ENCODE results near the gene PHF10.

PHF10 gene

DNA sequence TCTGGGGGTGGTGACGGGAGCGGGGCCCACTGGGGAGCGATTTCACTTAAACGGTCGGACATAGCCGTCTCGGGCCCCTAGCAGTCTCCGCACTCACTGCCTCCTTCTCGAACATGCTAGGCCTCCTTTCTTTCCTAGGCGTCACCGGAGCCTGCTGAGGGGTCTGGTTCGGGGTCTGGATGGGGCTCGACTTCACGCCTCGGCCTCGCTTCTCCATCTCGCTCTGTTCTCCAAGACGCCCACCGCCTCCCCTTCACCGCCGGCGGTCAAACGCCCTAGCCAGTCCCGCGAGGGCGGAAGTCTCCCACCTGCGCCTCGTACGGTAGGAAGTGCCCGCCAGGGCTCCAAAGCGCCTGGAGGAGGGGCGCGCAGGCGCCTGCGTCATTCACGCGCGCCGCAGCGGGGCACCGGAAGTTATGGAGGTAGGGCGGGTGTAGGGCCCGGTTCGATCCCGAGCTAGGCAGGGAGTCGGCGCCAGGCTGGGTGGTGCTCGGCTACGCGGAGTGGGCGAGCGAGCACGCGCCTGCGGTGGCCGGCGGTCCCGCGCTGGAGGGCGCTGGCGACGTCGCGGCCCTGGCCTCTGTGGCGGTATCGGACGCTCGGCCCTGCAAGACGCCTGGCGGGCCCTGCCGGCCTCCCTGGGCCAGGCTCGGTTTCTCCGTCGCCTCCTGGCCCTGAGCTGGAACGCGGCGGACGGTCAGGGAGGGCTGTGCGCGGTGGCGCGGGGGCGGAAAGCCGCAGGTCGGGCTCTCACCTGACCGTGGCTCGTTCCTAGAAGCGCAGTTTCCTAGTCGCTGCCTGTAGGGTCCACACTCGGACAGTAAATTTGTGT is 27.2 kb upstream of the PHF10 start, which contains the start of the genes DYNLT2 and ERMARD:
TSS of gene DYNLT2 (minus strand) at position 331 of the 832 bp plus-strand sequence. CDS start at position 217, 114 bp downstream.
TSS of gene ERMARD (plus strand) at position 381 of the 832 bp plus-strand sequence. CDS start at position 417, 36 bp downstream.
- H3K23ac ChIP-seq (ENCODE audit: low read depth, low read length, poor library complexity): peak within 1 kb of the TSS; percentile 100
- peak within 1 kb of the TSS; percentile 63 for H3K14ac ChIP-seq (ENCODE audit: low read length)
- H3K9me3 ChIP-seq (replicated peaks in 1 of 2; ENCODE audit: control insufficient read depth in 2 of 2, insufficient read depth in 1 of 2, low read depth in 1 of 2, low read length in 2 of 2): peaks cover 0 to 6% of the 10 kb centered on the region in 2 donors
- H2AK5ac ChIP-seq (ENCODE audit: low read depth, low read length): peak within 1 kb of the TSS; percentile 66
- H3K36me3 ChIP-seq (replicated peaks in 1 of 2; ENCODE audit: control insufficient read depth in 2 of 2, insufficient read depth in 2 of 2, low read length in 2 of 2): peaks cover 0 to 13% of the 10 kb centered on the region in 2 donors
- H2AFZ ChIP-seq (ENCODE audit: low read length): peak within 1 kb of the TSS; percentile 96
- H4K8ac ChIP-seq (ENCODE audit: low read depth, low read length): peak within 1 kb of the TSS; percentile 99
- no peaks in the 10 kb centered on the region for H3K79me1 ChIP-seq (ENCODE audit: low read depth, low read length)
- peak within 1 kb of the TSS; percentile 89 for H3K27ac ChIP-seq (replicated peaks; ENCODE audit: low read length)
- H3K4me2 ChIP-seq (ENCODE audit: insufficient read depth, low read length, poor library complexity, severe bottlenecking): peak within 1 kb of the TSS; percentile 67
- DNase-seq (ENCODE audit: low spot score): peak; percentile 94
- H3K4ac ChIP-seq (ENCODE audit: low read length): no peak within 1 kb of the TSS
- WGBS, 2 donors (ENCODE audit: extremely low coverage in 2 of 2, insufficient read length in 2 of 2, insufficient replicate concordance in 1 of 2): no CpG with 5 or more reads among the region's 90 CpGs
- H2BK12ac ChIP-seq (ENCODE audit: low read length): no peak within 1 kb of the TSS
- H3K4me1 ChIP-seq (ENCODE audit: control insufficient read depth in 2 of 2, insufficient read depth in 1 of 2, low read depth in 1 of 2, low read length in 2 of 2): peaks cover 3 to 15% of the 10 kb centered on the region in 2 donors
- H2BK5ac ChIP-seq (ENCODE audit: low read length): no peak within 1 kb of the TSS
- H3K27me3 ChIP-seq (ENCODE audit: control insufficient read depth in 3 of 3, insufficient read depth in 3 of 3, low read depth in 1 of 3, low read length in 3 of 3): no peaks in the 10 kb centered on the region
- H2BK15ac ChIP-seq (ENCODE audit: low read length): peak within 1 kb of the TSS; percentile 64
- H4K91ac ChIP-seq (ENCODE audit: low read depth, low read length, poor library complexity): peak within 1 kb of the TSS; percentile 90
- H2BK120ac ChIP-seq (ENCODE audit: low read depth, low read length): no peak within 1 kb of the TSS
- H3K4me3 ChIP-seq (ENCODE audit: low read length in 2 of 2): peak within 1 kb of the TSS; percentile 69 to 95
- peak within 1 kb of the TSS; percentile 95 for H3K18ac ChIP-seq (ENCODE audit: low read length)
- H3K9ac ChIP-seq (ENCODE audit: low read depth, low read length, poor library complexity): peak within 1 kb of the TSS; percentile 97

DNA sequence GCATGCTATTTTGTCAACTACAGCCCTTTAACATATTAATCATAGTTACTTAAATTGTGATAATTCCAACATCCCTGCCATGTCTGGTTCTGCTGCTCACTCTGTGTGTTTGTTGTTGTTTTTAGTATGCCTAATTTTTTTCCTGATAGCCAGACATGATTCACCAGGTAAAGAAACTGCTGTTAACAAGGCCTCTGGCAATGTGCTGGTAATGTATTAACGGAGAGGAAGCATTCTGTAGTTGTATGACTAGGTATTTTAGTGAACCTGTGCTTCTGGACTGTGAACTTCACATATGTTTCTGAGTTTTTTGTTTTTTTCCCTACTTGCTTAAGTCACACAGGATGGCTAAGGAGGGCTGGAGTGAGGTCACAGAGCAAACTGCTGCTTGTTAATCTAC is 22.3 kb upstream of the PHF10 start:
- Histone ChIP-seq H2BK12ac (ENCODE audit: low read length) (no peak overlapping the region), H3K14ac (ENCODE audit: low read length) (no peak overlapping the region), H3K27me3 (ENCODE audit: control insufficient read depth in 3 of 3, insufficient read depth in 3 of 3, low read depth in 1 of 3, low read length in 3 of 3) (no peaks in the 10 kb centered on the region), H3K4me1 (ENCODE audit: control insufficient read depth in 2 of 2, insufficient read depth in 1 of 2, low read depth in 1 of 2, low read length in 2 of 2) (peaks cover 0 to 3% of the 10 kb centered on the region in 2 donors), H2AFZ (ENCODE audit: low read length) (no peak overlapping the region), H3K36me3 (replicated peaks in 1 of 2; ENCODE audit: control insufficient read depth in 2 of 2, insufficient read depth in 2 of 2, low read length in 2 of 2) (peaks cover 0 to 13% of the 10 kb centered on the region in 2 donors), H4K91ac (ENCODE audit: low read depth, low read length, poor library complexity) (no peak overlapping the region), H2BK120ac (ENCODE audit: low read depth, low read length) (no peak overlapping the region), H3K4me3 (ENCODE audit: low read length in 2 of 2) (no peak overlapping the region), H2BK15ac (ENCODE audit: low read length) (no peak overlapping the region), H3K18ac (ENCODE audit: low read length) (no peak overlapping the region), H4K8ac (ENCODE audit: low read depth, low read length) (no peak overlapping the region), H3K79me1 (ENCODE audit: low read depth, low read length) (no peaks in the 10 kb centered on the region), H2BK5ac (ENCODE audit: low read length) (no peak overlapping the region), H3K9me3 (replicated peaks in 1 of 2; ENCODE audit: control insufficient read depth in 2 of 2, insufficient read depth in 1 of 2, low read depth in 1 of 2, low read length in 2 of 2) (peaks cover 0 to 14% of the 10 kb centered on the region in 2 donors), H3K4me2 (ENCODE audit: insufficient read depth, low read length, poor library complexity, severe bottlenecking) (no peak overlapping the region), H3K4ac (ENCODE audit: low read length) (no peak overlapping the region), H2AK5ac (ENCODE audit: low read depth, low read length) (no peak overlapping the region), H3K23ac (ENCODE audit: low read depth, low read length, poor library complexity) (no peak overlapping the region), H3K27ac (replicated peaks; ENCODE audit: low read length) (no peak overlapping the region), H3K9ac (ENCODE audit: low read depth, low read length, poor library complexity) (no peak overlapping the region)
- DNase-seq (ENCODE audit: low spot score): no peak
- WGBS, 2 donors (ENCODE audit: extremely low coverage in 2 of 2, insufficient read length in 2 of 2, insufficient replicate concordance in 1 of 2): no CpG with 5 or more reads among the region's 1 CpG

DNA sequence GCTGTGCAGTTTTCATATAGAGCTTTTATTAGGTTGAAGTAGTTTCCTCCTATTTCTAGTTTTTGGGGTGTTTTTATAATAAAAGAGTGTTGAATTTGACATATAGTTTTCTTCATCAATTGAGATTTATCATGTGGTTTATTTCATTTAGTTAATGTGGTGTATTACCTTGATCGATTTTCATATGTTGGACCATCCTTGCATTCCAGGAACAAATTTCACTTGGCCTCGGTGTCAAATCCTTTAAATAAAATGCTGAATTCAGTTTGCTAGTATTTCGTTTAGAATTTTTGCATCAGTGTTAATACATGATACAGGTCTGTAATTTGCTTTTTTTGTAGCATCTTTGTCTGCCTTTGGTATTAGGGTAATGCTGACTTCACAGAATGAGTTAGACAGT is 21.1 kb upstream of the PHF10 start:
- H3K9me3 ChIP-seq (replicated peaks in 1 of 2; ENCODE audit: control insufficient read depth in 2 of 2, insufficient read depth in 1 of 2, low read depth in 1 of 2, low read length in 2 of 2): peaks cover 0 to 14% of the 10 kb centered on the region in 2 donors
- no peak overlapping the region for H3K4me2 ChIP-seq (ENCODE audit: insufficient read depth, low read length, poor library complexity, severe bottlenecking)
- whole genome bisulfite sequencing, 2 donors (ENCODE audit: extremely low coverage in 2 of 2, insufficient read length in 2 of 2, insufficient replicate concordance in 1 of 2): no CpG with 5 or more reads among the region's 3 CpGs

DNA sequence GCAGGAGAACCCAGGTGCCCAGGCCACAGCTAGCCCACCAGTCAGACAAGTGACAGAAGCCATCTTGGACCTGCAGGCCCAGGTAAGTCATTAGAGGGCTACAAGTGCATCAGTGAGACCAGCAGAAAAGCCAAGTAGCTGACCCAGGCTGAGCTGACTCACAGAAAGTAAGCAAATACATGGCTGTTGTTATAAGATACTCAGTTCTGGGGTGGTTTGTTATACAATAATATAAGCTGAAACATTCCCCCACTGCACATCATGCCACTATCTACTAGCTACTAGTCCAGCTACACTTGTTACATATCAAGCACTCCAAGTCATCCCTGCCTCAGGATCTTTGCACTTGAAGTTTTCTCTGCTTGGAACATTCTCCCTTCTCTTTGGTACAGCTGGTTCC is 17.0 kb upstream of the PHF10 start:
- DNase-seq (ENCODE audit: low spot score): no peak
- Histone ChIP-seq H2AFZ (ENCODE audit: low read length) (no peak overlapping the region), H3K4me2 (ENCODE audit: insufficient read depth, low read length, poor library complexity, severe bottlenecking) (no peak overlapping the region), H4K8ac (ENCODE audit: low read depth, low read length) (no peak overlapping the region), H2BK15ac (ENCODE audit: low read length) (no peak overlapping the region), H3K18ac (ENCODE audit: low read length) (no peak overlapping the region), H2BK12ac (ENCODE audit: low read length) (no peak overlapping the region), H2BK5ac (ENCODE audit: low read length) (no peak overlapping the region), H4K91ac (ENCODE audit: low read depth, low read length, poor library complexity) (no peak overlapping the region), H3K4ac (ENCODE audit: low read length) (no peak overlapping the region), H2BK120ac (ENCODE audit: low read depth, low read length) (no peak overlapping the region), H2AK5ac (ENCODE audit: low read depth, low read length) (no peak overlapping the region), H3K4me1 (ENCODE audit: control insufficient read depth in 2 of 2, insufficient read depth in 1 of 2, low read depth in 1 of 2, low read length in 2 of 2) (no peaks in the 10 kb centered on the region), H3K14ac (ENCODE audit: low read length) (no peak overlapping the region), H3K79me1 (ENCODE audit: low read depth, low read length) (no peaks in the 10 kb centered on the region), H3K36me3 (replicated peaks in 1 of 2; ENCODE audit: control insufficient read depth in 2 of 2, insufficient read depth in 2 of 2, low read length in 2 of 2) (no peaks in the 10 kb centered on the region), H3K23ac (ENCODE audit: low read depth, low read length, poor library complexity) (no peak overlapping the region), H3K4me3 (ENCODE audit: low read length in 2 of 2) (no peak overlapping the region), H3K27me3 (ENCODE audit: control insufficient read depth in 3 of 3, insufficient read depth in 3 of 3, low read depth in 1 of 3, low read length in 3 of 3) (no peaks in the 10 kb centered on the region), H3K9ac (ENCODE audit: low read depth, low read length, poor library complexity) (no peak overlapping the region), H3K9me3 (replicated peaks in 1 of 2; ENCODE audit: control insufficient read depth in 2 of 2, insufficient read depth in 1 of 2, low read depth in 1 of 2, low read length in 2 of 2) (peaks cover 0 to 6% of the 10 kb centered on the region in 2 donors), H3K27ac (replicated peaks; ENCODE audit: low read length) (no peak overlapping the region)

More for the DNA sequence above, 21.1 kb upstream of the PHF10 start:
- Histone ChIP-seq H3K36me3 (replicated peaks in 1 of 2; ENCODE audit: control insufficient read depth in 2 of 2, insufficient read depth in 2 of 2, low read length in 2 of 2) (peaks cover 0 to 13% of the 10 kb centered on the region in 2 donors), H3K14ac (ENCODE audit: low read length) (no peak overlapping the region), H4K8ac (ENCODE audit: low read depth, low read length) (no peak overlapping the region), H2BK12ac (ENCODE audit: low read length) (no peak overlapping the region), H3K9ac (ENCODE audit: low read depth, low read length, poor library complexity) (no peak overlapping the region), H2BK15ac (ENCODE audit: low read length) (no peak overlapping the region), H2BK120ac (ENCODE audit: low read depth, low read length) (no peak overlapping the region), H4K91ac (ENCODE audit: low read depth, low read length, poor library complexity) (no peak overlapping the region), H3K27ac (replicated peaks; ENCODE audit: low read length) (no peak overlapping the region), H3K18ac (ENCODE audit: low read length) (no peak overlapping the region), H3K23ac (ENCODE audit: low read depth, low read length, poor library complexity) (no peak overlapping the region), H3K4me1 (ENCODE audit: control insufficient read depth in 2 of 2, insufficient read depth in 1 of 2, low read depth in 1 of 2, low read length in 2 of 2) (peaks cover 0 to 3% of the 10 kb centered on the region in 2 donors), H3K79me1 (ENCODE audit: low read depth, low read length) (no peaks in the 10 kb centered on the region), H2AK5ac (ENCODE audit: low read depth, low read length) (no peak overlapping the region), H3K4ac (ENCODE audit: low read length) (no peak overlapping the region), H3K4me3 (ENCODE audit: low read length in 2 of 2) (no peak overlapping the region), H3K27me3 (ENCODE audit: control insufficient read depth in 3 of 3, insufficient read depth in 3 of 3, low read depth in 1 of 3, low read length in 3 of 3) (no peaks in the 10 kb centered on the region), H2BK5ac (ENCODE audit: low read length) (no peak overlapping the region), H2AFZ (ENCODE audit: low read length) (no peak overlapping the region)
- no peak for DNase-seq (ENCODE audit: low spot score)
